ENCODE measurements around the gene MOBP. TPM values are rescaled to one million over a fixed set of nuclear protein-coding genes. Genes with fewer than 3 reads are reported as not detected.
A peak's percentile ranks its signal among the peaks of the same experiment; 100 is the strongest.

The MOBP gene
- total RNA-seq, 2 donors from 2014 or later, result not detected

GRCh38 chr3:39529577-39529976 lies 62.1 kb downstream of the MOBP start:
- ATAC-seq (ENCODE audit: insufficient number of reproducible peaks, low FRiP score, low read depth) (no peak), DNase-seq (ENCODE audit: low spot score) (no peak)
- H3K4me3 ChIP-seq, result no peak overlapping the region

GRCh38 chr3:39531066-39531465 lies 63.6 kb downstream of the MOBP start:
- Histone ChIP-seq H3K4me1 (ENCODE audit: control insufficient read depth in 1 of 2, low read depth in 2 of 2) (peaks cover 23 to 24% of the 10 kb centered on the region in 2 donors), H3K9me3 (no peaks in the 10 kb centered on the region), H3K4me3 (no peak overlapping the region), H3K27me3 (replicated peaks; ENCODE audit: insufficient read depth) (no peaks in the 10 kb centered on the region), H3K36me3 (no peaks in the 10 kb centered on the region), H3K27ac (peak overlapping the region; percentile 59 to 78)
- TF ChIP-seq CTCF (IDR thresholded peaks at IDR 0.05), result no peak
- no peak for ATAC-seq (ENCODE audit: insufficient number of reproducible peaks, low FRiP score, low read depth)
- DNase-seq (ENCODE audit: low spot score), result no peak

More at GRCh38 chr3:39529577-39529976, 62.1 kb downstream of the MOBP start:
- Histone ChIP-seq H3K27ac (no peak overlapping the region), H3K36me3 (no peaks in the 10 kb centered on the region), H3K9me3 (no peaks in the 10 kb centered on the region), H3K4me1 (ENCODE audit: control insufficient read depth in 1 of 2, low read depth in 2 of 2) (peaks cover 23 to 24% of the 10 kb centered on the region in 2 donors), H3K27me3 (replicated peaks; ENCODE audit: insufficient read depth) (no peaks in the 10 kb centered on the region)
- no peak for TF ChIP-seq CTCF (IDR thresholded peaks at IDR 0.05)

- H3K27me3 ChIP-seq (replicated peaks; ENCODE audit: insufficient read depth), result no peaks in the 10 kb centered on the region
- no peak overlapping the region for H3K4me3 ChIP-seq
- ATAC-seq (ENCODE audit: insufficient number of reproducible peaks, low FRiP score, low read depth) (peak; percentile 88), DNase-seq (ENCODE audit: low spot score) (peak; percentile 5)
- H3K4me1 ChIP-seq (ENCODE audit: control insufficient read depth in 1 of 2, low read depth in 2 of 2), result peaks cover 23 to 24% of the 10 kb centered on the region in 2 donors
- H3K9me3 ChIP-seq, result no peaks in the 10 kb centered on the region
- H3K36me3 ChIP-seq, result no peaks in the 10 kb centered on the region
- H3K27ac ChIP-seq, result peak overlapping the region; percentile 59 to 78
- TF ChIP-seq CTCF (IDR thresholded peaks at IDR 0.05), result no peak
These were observed 64.2 kb downstream of the MOBP start for GRCh38 chr3:39531665-39532064.

GRCh38 chr3:39532777-39533176 lies 65.3 kb downstream of the MOBP start:
- no peak for ATAC-seq (ENCODE audit: insufficient number of reproducible peaks, low FRiP score, low read depth)
- Histone ChIP-seq H3K36me3 (no peaks in the 10 kb centered on the region), H3K4me1 (ENCODE audit: control insufficient read depth in 1 of 2, low read depth in 2 of 2) (peaks cover 23 to 24% of the 10 kb centered on the region in 2 donors), H3K27ac (peak overlapping the region; percentile 59 to 78), H3K27me3 (replicated peaks; ENCODE audit: insufficient read depth) (no peaks in the 10 kb centered on the region), H3K4me3 (no peak overlapping the region), H3K9me3 (no peaks in the 10 kb centered on the region)
- DNase-seq (ENCODE audit: low spot score), result no peak
- no peak for TF ChIP-seq CTCF (IDR thresholded peaks at IDR 0.05)

GRCh38 chr3:39533226-39533625 lies 65.7 kb downstream of the MOBP start:
- ATAC-seq (ENCODE audit: insufficient number of reproducible peaks, low FRiP score, low read depth) (no peak), DNase-seq (ENCODE audit: low spot score) (no peak)
- Histone ChIP-seq H3K4me1 (ENCODE audit: control insufficient read depth in 1 of 2, low read depth in 2 of 2) (peaks cover 23 to 24% of the 10 kb centered on the region in 2 donors), H3K9me3 (no peaks in the 10 kb centered on the region), H3K27me3 (replicated peaks; ENCODE audit: insufficient read depth) (no peaks in the 10 kb centered on the region), H3K36me3 (no peaks in the 10 kb centered on the region), H3K27ac (peak overlapping the region in 1 of 2 donors; percentile 13), H3K4me3 (no peak overlapping the region)
- TF ChIP-seq CTCF (IDR thresholded peaks at IDR 0.05), result no peak
